RWPE2 (cell line): Measurements from ENCODE around the gene GNAO1.
A peak's percentile ranks its signal among the peaks of the same experiment; 100 is the strongest.

Source experiments
- ATAC-seq: fragments of 200-7000 bp; cut with Tn5 transposase; 3 replicates; pipeline ENCODE4 v1.9.1; 2021; ENCODE audit warnings: low read depth
- DNase-seq: peaks from one replicate; pipeline ENCODE4 v3.0.0-alpha.2; 2020; ENCODE audit warnings: low spot score
- H3K27ac ChIP-seq: fragments of 450-650 bp; 2 replicates; pipeline ENCODE4 v1.5.1; 2017; ENCODE audit warnings: mild to moderate bottlenecking; ENCODE audit not compliant: poor library complexity, severe bottlenecking
- H3K27me3 ChIP-seq: fragments of 250-450 bp; sonication (Bioruptor Pico); 2 replicates; pipeline ENCODE4 v1.5.1; 2021; ENCODE audit warnings: mild to moderate bottlenecking, moderate library complexity; ENCODE audit not compliant: insufficient read depth, poor library complexity, severe bottlenecking
- H3K36me3 ChIP-seq: fragments of 250-450 bp; sonication (Bioruptor Pico); 2 replicates; pipeline ENCODE4 v1.5.1; 2020; ENCODE audit warnings: low read depth, mild to moderate bottlenecking, moderate library complexity
- H3K4me1 ChIP-seq: fragments of 250-450 bp; sonication (Bioruptor Pico); 2 replicates; pipeline ENCODE4 v1.5.1; 2021; ENCODE audit warnings: mild to moderate bottlenecking, moderate library complexity; ENCODE audit not compliant: insufficient read depth, poor library complexity, severe bottlenecking
- H3K4me3 ChIP-seq: fragments of 250-450 bp; sonication (Bioruptor Pico); 2 replicates; pipeline ENCODE4 v1.5.1; 2021; ENCODE audit warnings: mild to moderate bottlenecking, moderate library complexity; ENCODE audit not compliant: severe bottlenecking
- H3K9me3 ChIP-seq: fragments of 250-450 bp; sonication (Bioruptor Pico); 2 replicates; pipeline ENCODE4 v1.5.1; 2021; ENCODE audit warnings: mild to moderate bottlenecking, moderate library complexity; ENCODE audit not compliant: severe bottlenecking
- TF ChIP-seq, protein P1 (sequence below): fragments of 450-650 bp; IDR thresholded peaks from one replicate; pipeline ENCODE4 v1.5.1; 2017; ENCODE audit warnings: mild to moderate bottlenecking, moderate library complexity; ENCODE audit not compliant: poor library complexity, severe bottlenecking

GNAO1 gene

DNA sequence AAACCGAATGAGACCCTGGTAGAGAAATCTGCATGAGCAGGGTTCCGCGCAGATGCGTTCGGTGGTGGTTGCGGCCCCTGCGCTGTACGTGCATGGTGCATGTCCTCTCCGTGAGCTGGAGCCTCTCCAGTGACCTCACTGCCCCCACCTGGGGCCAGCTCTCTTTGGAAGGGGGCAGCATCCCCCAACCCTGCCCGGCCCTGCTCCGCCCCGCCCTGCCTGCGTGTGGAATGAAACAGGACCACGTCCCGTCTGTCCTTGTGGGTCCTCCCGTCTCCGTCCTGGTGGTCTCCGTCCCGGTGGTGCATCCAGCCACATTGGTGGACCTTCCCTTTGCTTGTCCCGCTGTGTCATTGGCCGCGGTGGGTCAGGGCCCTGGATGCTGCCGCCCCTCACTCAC, 149.1 kb downstream of the GNAO1 start:
- TF ChIP-seq, protein P1, sequence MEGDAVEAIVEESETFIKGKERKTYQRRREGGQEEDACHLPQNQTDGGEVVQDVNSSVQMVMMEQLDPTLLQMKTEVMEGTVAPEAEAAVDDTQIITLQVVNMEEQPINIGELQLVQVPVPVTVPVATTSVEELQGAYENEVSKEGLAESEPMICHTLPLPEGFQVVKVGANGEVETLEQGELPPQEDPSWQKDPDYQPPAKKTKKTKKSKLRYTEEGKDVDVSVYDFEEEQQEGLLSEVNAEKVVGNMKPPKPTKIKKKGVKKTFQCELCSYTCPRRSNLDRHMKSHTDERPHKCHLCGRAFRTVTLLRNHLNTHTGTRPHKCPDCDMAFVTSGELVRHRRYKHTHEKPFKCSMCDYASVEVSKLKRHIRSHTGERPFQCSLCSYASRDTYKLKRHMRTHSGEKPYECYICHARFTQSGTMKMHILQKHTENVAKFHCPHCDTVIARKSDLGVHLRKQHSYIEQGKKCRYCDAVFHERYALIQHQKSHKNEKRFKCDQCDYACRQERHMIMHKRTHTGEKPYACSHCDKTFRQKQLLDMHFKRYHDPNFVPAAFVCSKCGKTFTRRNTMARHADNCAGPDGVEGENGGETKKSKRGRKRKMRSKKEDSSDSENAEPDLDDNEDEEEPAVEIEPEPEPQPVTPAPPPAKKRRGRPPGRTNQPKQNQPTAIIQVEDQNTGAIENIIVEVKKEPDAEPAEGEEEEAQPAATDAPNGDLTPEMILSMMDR: no peak
- no peak overlapping the region for H3K4me3 ChIP-seq
- no peaks in the 10 kb centered on the region for H3K36me3 ChIP-seq
- H3K4me1 ChIP-seq: peaks cover 15% of the 10 kb centered on the region
- H3K9me3 ChIP-seq: no peaks in the 10 kb centered on the region
- DNase-seq: no peak
- no peak overlapping the region for H3K27ac ChIP-seq
- H3K27me3 ChIP-seq: no peaks in the 10 kb centered on the region
- no peak for ATAC-seq

DNA sequence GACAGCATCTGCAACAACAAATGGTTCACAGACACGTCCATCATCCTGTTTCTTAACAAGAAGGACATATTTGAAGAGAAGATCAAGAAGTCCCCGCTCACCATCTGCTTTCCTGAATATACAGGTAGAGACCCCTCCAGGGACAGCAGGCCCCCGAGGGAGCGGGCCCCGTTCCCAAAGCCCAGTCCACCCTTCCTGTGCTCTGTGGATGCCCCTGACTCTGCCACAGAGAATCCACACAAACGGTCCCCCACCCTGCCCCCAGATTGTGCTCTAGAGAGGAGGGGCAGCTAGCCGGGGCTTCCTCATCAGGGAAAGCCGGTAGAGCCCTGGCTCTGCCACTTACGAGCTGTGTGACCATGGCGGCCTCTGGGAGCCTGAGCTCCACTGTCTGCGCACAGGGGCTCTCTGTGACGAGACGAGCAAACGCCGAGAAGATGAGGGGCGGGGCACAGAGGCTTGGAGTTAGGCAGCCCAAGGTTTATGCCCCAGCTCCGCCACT, 149.6 kb downstream of the GNAO1 start:
- H3K27ac ChIP-seq: no peak overlapping the region
- peaks cover 15% of the 10 kb centered on the region for H3K4me1 ChIP-seq
- no peaks in the 10 kb centered on the region for H3K36me3 ChIP-seq
- H3K9me3 ChIP-seq: no peaks in the 10 kb centered on the region
- DNase-seq (no peak), ATAC-seq (no peak)
- no peaks in the 10 kb centered on the region for H3K27me3 ChIP-seq
- H3K4me3 ChIP-seq: no peak overlapping the region
- TF ChIP-seq, protein P1: no peak

DNA sequence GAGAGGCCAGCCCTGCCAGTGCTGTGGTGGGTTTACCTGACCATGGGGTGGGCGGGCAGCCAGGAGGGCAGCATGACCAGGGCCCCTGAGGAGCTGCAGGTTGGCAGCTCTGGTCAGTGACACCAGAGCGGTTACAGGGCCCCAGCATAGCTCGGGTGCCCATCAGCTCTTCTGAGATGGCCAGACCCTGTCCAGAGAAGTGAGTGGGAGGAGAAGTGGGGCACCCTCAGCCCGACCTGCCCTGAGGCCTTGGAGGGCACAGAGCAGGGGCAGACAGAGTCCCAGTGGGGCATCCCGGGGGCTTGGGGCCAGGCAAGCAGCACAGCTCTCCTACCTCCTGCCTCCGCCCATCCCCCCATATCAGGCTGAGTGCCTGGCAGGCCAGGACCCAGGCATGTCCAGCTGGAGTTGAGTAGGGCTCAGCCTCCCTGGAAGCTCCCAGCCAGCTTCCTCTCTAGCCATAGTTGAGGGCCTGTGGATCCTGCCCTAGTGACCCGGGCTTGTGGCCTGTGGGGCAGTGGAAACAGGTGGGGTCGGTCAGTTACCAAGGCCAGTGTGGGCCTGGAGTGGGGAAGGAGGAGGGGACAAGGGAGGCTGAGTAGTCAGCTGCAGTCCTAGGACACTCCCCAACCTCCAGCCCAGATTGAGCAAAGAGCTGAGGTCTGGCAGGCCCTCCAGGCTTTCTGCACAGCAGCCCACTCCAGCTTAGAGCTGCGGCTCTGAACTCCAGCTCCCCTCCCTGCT, 150.5 kb downstream of the GNAO1 start:
- TF ChIP-seq, protein P1: no peak
- no peaks in the 10 kb centered on the region for H3K36me3 ChIP-seq
- no peak for ATAC-seq
- no peaks in the 10 kb centered on the region for H3K9me3 ChIP-seq
- no peaks in the 10 kb centered on the region for H3K27me3 ChIP-seq
- H3K4me1 ChIP-seq: peaks cover 11% of the 10 kb centered on the region
- H3K4me3 ChIP-seq: no peak overlapping the region
- H3K27ac ChIP-seq: no peak overlapping the region
- no peak for DNase-seq

DNA sequence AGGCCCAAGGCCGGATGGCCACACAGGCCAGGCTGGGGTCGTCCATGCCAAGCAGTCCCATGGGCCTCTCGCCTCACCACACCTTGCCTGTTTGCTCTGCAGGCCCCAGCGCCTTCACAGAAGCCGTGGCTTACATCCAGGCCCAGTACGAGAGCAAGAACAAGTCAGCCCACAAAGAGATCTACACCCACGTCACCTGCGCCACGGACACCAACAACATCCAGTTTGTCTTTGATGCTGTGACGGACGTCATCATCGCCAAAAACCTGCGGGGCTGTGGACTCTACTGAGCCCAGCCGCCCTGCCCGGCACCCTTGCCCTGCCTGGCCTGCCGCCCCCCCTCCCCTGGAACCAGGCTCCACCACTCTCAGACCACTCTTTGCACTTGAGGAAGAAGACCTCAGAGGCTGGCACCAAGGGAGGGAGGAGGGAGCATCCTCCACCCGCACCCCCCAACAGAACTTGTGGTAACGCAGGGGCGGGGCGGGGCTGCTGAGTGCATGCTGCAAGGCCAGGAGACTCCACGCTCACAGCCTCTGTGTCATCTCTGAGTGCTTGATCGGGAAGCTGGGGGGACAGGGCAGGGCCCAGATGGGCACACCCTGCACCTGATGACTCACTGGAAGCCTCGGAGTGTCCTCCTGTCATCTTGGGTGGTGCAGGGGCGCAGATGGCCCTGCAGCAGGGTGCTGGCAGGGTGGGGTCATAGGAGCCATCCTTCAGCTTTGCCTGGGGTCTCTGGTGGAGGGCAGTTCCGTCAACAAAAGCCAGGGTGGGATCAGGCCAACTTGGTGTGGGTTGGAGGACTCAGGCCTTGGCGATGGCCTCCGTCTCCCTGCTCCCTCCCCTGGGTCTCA, 152.6 kb downstream of the GNAO1 start:
- no peak for DNase-seq
- Histone ChIP-seq H3K27ac (no peak overlapping the region), H3K4me3 (no peak overlapping the region), H3K27me3 (no peaks in the 10 kb centered on the region), H3K4me1 (peaks cover 11% of the 10 kb centered on the region), H3K9me3 (no peaks in the 10 kb centered on the region), H3K36me3 (no peaks in the 10 kb centered on the region)
- peak; percentile 50 for ATAC-seq
- TF ChIP-seq, protein P1: no peak
